GM19452 (cell line): ENCODE results near the gene CYB561.

Experiments used
- ATAC-seq: cut with Tn5 transposase; IDR thresholded peaks from one replicate; pipeline ENCODE4 v1.9.1; 2021; ENCODE audit not compliant: unreplicated experiment

The CYB561 gene

DNA sequence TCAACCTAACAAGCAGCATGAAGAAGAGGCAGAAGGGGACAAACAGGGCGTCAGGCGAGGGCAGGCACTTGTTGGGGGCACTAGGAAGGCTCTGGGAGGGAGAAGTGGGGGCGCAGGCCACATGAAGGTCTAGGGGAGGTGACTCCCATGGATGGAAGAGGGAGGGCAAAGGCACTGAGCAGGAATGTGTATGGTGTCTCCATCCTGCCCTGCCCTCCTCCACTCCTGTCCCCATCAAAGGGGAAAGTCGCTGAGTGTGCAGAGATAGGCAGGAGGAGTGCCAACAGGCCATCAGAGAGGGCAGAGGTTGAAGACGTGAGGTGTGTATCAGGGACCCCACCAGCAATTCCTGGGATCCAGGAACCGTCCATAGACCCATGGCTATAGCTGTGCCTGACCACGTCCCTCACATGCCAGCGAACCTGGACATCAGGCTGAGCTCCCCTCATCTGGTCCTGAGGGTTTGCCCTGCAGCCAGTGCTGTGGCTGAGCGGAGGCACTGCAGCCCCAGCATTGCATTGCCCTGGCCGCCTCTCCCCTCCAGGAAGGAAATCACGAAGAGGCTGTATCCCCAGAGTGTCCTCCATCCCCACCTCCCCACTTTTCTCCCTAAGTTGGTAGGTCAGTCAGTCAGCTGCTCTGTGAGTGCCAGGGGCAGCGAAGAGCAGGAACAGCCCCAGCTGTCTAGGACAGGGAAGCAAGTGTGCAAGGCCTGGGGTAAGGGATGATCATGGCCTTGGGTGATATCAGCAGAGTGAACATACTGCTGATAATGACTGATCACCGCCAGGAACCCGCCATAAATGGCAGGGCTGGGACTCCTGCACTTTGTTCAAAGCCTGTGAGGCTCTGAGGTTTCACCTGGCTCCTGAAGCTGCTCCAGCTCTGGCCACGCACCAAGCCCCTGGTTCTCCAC is 6.2 kb upstream of the CYB561 start:
- ATAC-seq: no peak

DNA sequence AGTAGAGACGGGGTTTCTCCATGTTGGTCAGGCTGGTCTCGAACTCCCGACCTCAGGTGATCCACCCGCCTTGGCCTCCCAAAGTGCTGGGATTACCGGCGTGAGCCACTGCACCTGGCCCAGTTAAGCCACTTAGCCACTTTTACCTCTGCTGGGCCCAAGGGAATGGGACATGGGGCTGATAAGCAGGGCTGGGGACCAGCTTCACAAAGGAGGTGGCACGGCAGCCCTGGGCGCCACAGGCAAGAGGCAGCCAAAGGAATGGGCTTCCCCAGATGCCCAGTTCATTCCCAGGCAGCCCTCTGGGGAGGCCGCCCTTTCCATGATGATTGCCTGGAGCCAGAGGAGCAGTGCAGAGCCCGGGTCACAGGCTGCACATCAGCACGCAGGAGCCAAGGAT is 5.0 kb upstream of the CYB561 start:
- ATAC-seq: no peak

DNA sequence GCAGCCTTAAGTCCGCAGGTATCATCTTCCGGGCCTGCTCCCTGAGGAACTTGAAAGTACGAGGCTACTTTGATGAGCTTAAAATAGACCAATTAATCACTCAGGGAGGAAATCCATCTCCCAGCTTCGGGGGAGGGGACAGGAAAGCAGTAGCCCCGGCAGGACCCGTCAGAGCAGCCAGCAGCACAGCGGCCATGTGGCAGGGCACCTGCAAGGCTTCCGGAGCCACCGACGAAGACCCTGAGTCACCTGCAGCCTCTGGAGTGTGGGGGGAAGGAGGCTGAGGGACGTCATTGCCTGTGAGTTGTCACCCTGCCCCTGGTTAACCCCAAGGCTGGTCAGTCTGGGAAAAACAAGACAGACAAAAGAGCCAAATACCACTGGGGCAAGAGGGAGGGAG is 4.4 kb upstream of the CYB561 start:
- no peak for ATAC-seq

DNA sequence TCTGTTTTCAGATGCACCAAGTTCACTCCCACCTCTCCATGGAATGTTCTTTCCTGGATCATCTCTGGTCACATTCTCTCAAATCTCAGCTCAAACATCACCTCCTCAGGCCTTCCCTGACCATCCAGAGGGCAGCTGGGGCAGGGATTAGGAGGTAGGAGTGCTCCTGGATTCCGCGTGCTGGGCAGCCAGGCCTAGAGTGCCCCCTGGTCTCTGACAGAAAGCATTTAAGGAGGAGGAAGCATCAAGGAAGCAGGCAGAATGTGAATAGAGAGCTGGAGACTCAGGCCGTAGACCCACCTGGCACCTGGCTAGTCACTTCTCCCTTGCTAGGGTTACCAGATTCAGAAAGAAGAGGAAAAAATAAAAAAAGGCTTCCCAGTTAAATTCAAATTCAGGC is 2.5 kb upstream of the CYB561 start:
- no peak for ATAC-seq

DNA sequence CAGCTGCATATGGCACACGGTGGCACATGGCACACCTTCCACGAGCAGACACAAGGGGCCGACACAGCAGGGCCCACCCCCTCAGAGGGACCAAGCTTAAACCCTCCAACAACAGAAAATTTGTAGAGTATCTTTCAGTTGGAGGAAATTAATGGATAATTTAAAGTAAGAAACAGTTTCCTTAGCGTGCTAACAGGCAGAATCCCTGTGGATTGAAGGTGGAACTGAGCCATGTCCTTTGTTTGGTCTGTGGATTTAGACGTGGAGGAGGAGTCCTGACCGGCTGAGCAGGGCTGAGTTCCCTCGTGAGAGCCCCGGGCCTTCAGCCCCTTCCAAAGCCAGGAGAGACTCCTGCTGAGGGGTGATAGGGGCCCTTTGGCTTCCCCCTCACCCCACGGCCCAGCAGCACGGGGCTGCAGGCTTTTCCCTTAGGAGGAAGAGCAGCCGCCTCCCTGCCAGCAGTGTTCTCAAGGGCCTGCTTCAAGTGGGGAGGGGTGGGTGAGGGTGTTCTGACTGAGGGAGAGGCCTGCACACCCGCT is 1.4 kb upstream of the CYB561 start:
- ATAC-seq: no peak

DNA sequence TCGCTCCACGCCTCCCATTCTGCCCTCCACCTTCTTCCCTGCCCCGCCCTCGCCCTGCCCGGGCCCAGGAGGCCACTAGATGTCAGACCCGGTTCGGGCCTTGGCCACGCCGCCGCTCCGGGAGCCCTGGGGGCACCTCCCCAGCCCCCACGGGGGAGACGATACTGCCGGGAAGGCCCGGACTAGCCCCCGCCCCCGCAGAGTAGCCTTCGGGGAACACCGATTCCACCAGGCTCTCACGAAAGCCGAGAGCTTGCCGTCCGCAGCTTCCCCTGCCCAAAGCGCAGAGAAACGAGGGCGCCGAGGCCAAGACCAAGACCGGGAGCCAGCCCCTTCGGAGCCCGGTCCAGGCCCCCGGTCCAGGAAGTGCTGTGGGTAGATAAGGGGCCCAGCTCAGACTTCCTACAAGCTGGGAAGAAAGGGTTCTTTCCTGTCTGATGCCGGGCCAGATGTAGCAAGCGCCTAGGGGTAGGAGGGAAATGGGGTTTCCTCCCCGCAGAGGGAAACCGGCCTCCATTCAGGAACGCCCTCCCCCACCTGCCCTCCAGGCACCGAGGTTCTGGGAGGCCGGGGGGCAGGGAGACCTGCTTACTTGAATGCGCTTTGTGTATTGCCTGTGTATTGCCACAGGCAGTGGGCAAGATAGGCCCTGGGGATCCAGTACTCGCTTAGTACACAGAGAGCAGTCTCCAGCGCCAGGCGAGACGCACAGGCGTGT is 806 bp upstream of the CYB561 start:
- peak; percentile 21 for ATAC-seq

DNA sequence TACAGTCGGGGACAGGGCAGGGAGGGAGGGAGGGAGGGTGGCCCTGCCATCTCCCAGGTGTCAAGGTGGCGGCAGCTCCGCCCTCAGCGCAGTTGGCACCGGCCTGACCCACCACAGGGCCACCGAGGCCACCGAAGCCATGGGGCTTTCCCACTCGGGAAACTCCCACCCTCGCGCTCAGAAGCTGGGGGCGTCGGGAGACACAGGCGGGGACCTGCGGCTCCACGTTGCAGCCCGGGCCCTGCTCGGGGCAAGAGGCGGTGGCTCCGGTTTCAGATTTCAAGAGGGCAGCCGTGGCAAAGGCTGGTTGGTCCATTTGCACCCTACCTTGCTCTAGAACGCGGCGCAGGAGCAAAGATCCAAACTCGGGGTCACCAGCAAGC is 544 bp downstream of the CYB561 start:
- ATAC-seq: peak; percentile 27

DNA sequence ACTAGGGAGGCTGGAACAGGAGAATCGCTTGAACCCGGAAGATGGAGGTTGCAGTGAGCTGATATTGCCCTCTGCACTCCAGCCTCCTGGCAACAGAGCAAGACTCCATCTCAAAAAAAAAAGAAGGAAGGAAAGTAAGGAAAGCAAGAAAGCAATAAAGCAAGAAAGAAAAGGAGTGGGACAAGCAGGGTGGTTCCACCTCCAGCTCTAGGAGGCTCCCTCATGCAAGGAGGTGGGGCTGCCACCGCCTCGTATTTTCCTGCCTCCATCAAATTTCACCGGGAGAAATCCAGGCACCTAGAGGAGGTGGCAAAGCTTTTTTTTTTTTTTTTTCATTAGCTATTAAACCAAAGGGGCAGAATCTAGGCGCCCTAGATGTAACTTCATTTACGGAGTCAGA is 1.0 kb downstream of the CYB561 start:
- no peak for ATAC-seq

DNA sequence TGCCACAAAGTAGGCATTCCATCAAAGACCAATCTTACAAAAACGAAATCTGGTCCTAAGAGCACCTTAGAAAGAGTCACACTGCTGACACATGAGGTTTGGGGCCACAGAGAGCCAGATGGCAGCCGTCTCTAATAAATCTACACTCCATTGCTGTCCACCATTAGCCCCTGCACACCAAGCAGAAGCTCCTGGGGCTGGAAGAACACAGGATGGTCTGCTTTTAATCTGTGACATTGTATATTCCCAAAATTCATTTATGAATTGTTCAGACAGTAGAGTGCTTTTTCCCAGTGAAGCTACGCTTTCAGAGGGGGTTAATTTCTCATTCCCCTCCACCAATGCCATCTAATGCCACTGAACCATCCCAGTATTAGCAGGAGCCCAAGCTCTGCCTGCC is 1.6 kb downstream of the CYB561 start:
- no peak for ATAC-seq

DNA sequence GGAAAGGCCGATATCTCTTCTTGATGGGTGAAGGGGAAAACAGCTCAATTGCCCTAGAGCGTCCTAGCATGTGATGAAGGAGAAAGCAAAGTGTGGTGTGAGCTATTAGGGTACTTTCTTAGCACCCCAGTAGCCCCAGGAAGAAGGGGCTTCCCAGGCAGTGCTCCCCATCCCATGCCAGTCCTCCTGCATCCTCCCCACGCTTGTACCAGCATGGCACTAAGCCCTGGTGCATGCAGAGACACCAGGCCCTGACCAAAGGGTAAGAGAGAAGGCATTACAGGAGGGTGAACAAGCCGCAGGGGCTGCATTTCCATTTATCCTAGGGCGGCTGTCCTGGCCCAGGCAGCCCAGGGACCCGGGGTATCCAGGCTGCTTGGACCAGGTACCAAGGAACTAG is 3.1 kb downstream of the CYB561 start:
- no peak for ATAC-seq

DNA sequence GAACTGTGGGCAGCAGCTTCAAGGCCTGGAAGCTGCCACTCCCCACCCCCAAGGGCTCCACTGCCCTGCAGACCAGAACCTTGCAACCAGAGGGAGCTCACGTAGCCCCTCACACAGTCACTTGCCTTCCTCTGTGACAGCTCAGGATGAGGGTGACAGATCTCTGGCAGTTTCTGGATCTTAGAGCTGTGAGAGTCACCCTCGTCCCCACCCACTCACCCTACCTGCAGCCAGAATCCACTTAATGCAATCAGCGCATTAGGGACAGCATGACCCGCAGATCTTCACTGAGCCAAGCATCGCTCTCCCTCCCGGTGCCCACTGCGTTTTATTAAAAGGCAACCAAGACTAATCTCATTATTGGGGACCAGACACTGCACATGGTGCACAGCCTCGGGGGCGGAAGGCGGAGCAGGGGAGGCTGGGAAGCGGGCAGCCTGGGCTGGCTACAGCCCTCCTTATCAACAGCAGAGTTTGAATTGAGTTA is 3.5 kb downstream of the CYB561 start:
- no peak for ATAC-seq

DNA sequence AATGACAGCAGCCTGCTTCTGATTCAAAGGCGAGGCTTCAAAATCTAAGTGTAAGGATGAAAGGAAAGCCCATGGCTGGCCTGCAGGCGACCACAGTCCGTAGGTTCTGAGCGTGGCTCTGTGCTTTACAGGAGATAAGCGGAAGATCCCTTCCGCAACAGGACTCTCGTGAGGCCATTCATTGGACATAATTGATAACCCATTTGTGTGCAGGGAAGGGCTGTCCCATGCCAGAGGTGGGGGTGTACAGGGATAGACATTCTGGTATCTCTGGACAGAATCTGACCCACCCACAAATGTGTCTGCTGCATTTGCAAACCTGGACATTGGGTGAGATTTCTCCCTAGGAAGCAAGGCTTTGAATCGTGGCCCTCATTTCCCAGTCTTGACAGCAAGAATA is 4.0 kb downstream of the CYB561 start:
- ATAC-seq: no peak

DNA sequence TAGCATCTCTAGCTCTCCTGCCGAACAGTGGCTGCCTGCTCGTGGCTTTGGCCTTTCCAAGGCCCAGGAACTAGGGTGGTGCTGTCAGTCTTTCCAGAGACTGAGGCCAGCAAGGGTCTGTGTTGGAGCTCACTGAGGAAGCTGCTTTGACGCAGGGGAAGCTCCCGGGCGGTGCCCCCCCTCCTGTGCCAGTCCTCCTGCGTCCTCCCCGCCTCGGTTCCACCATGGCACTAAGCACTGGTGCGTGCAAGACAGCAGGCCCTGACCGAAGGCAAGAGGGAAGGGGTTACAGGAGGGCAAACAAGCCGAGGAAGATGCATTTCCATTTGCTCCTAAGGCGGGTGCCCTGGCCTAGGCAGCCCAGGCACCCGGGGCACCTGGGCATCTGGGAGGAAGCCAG is 4.5 kb downstream of the CYB561 start:
- ATAC-seq: no peak

DNA sequence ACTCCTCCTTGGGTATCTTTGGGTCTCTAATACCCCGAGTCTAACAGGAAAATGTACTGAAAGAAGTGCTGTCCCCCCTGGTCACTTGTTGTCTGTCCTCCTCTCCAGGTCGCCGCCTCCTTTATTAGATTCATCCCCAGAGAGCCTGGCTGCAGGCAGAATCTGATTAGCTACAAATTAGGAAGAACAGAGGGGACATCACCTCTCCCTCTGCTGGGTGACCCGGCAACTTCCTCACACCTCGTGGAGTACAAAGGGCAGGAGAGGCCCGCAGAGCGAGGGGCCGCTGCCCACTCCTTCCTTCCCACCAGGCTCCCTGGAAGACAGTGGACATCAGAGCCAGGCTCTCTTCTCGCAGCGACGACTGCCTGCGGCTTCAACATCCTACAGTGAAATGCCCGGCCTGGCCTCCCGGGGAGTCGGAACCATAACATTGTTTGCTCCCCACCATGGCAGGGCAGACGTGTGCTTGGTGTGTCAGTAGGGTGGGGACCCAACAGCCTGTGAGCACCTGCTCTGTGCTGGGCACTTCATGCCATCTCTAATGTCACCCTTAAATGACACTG is 5.3 kb downstream of the CYB561 start:
- ATAC-seq: no peak

DNA sequence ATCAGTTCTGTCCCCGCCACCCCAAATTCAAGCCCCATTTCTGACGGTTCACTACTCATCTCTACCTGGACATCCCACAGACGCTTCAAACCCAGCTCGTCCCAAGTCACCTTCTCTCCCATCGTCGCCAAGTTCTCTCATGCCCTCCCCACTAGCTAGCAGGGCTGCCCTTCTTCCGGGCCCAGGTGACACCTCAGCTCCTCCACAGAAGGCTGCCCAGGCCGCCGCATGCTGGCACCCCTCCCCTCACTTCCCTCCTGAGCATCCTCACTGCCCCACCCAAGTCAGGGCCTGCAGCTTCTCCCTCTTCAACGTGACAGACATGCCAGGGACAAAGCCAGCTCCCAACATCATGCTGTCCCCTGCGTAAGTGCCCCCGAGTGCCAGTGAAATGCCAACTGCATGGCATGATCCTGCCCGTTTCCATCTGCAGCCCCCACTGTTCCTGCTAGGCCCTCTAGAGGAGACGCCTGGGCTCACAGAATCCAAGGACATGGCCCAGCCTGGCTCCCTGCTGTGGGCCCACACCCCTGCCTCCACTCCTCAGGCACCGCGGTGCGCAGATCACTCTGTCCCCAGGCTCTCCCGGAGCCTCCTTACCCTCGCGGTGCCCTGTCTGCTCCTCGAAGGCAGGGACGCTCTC is 5.9 kb downstream of the CYB561 start:
- no peak for ATAC-seq

DNA sequence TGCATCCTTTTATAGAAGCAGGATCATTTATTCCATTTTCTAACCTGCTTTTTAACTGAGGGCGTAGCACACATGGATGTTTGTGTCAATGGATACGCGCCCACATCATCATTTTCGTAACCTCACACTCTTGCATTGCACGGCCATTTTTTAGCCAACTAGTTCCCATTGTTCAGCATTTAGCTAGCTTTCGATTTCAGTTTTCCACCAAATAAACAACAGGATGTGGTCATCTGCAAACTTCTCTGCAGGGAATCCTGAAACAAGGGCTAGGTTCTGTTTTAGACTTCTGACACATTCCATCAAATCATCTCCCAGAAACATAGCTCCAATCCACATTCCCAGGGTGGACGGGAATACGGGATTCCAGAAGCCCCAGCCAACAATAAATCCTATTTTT is 6.4 kb downstream of the CYB561 start:
- no peak for ATAC-seq

DNA sequence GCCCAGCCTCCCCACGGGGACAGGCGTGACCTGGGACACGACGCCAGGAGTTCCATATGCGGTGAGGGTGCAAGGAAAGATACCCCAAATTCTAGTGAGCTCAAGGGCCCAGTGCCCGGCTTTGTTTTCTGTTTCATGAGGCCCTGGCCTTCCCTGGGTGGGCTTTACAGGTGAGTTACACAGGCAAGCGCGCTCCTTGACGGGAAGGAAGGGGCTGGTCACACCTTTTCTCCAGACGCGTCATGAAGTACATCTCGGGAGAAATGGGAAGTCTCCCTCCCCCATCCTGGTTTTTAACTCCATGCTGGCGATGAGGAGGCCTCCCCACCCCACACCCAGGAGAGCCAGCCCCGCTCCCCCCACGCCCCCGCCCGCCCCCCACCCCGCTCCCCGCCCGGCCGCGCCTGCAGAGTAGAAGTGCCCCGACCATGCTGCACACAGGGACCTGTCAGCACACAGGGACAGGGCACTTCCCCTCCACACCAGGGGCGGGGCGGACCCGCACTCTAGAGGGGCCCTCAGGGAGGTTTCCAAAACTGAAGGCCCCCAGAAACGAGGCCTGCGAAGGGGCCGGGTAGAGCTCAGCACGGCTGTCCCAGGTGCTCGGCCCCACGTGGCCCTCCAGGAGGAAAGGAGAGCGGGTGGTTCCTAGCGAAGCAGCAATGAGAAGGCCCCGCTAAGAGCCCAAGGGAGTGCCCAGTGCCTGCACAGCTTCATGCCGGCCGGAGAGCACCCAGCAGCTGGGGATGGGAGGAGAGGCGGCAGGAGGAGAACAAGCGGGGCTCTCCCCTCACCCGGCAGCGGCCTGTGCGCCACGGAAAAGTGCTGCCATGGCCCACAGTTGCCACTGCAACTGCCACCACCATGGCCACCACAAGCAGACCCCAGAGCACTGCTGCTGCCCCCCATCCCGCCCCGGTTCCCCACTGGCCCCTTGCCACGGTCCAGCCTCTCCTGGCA is 7.7 kb downstream of the CYB561 start:
- no peak for ATAC-seq

DNA sequence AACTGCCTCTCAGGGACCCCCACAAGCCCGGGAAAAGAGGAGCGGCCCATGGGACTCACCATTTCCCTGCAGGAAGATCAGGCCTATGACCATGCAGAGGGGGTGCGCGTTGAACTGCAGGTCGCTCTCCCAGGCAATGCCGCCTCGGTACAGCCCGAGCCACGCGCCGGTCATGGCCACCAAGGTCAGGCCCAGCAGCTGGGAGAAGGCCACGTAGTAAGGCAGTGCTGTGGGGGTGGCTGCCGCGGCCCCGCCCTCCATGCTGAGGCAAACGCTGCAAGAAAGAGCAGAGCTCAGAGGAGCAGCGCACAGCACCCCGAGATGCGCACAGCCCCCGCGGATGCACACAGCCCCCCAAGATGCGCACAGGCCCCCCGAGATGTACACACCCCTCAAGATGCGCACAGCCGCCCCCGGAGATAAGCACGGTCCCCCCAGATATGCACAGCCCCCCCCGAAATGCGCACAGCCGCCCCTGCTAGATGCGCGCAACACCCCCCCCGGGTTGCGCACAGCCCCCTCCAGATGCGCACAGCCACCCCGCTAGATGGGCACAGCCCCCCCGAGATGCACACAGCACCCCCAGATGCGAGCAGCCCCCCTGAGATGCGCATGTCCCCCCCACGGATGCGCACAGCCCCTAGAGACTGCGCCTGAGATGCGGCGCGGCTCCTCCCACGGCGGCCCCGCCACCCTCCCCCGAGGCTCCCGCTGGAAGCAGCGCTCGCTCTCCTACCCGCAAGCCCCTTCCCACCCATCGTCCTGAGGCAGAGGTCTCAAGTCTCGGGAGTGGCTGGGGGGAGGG is 8.6 kb downstream of the CYB561 start:
- ATAC-seq: no peak

DNA sequence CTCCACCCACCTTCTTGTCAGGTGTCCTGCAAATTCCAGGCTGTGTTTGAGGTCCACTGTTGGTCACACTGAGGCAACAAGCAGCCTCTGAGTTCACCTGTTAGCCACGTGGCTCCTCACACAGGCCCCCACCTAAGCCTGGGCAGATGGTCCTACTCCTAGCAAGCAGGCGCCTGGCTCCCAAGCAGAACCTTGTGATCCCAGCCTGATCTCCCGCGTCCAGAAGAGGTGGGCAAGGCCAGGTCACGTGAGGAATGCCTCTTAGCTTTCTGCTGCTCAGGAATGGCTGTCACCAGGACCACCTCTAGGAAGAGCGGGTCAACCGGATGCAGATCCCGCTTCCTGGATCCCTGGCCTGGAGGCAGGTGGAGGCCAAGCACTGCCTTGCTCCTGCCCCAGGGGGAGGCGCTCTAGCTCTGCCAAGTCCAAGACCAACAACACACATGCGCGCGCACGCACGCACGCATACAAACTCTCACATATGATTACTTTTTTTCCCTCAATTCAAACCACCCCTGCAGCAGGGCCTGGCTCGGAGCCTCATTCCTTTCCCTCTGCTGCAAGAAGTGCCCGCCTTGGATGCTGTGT is 9.5 kb downstream of the CYB561 start:
- no peak for ATAC-seq
